ENCODE measurements around the gene SLC10A4.

SLC10A4 gene

GRCh38 chr4:48490012-48490679 lies 7.0 kb downstream of the SLC10A4 start, which contains the start of gene ZAR1:
Gene ZAR1 (plus strand): TSS chr4:48490252. CDS start chr4:48490292, 40 bp downstream.
- no peak for DNase-seq (ENCODE audit: low spot score)

GRCh38 chr4:48490680-48491513 lies 7.8 kb downstream of the SLC10A4 start:
- DNase-seq (ENCODE audit: low spot score), result no peak

GRCh38 chr4:48491514-48492176 lies 8.5 kb downstream of the SLC10A4 start:
- no peak for DNase-seq (ENCODE audit: low spot score)

GRCh38 chr4:48493452-48494100 lies 10.4 kb downstream of the SLC10A4 start:
- DNase-seq (ENCODE audit: low spot score), result no peak

GRCh38 chr4:48495941-48496340 lies 12.8 kb downstream of the SLC10A4 start:
- DNase-seq (ENCODE audit: low spot score), result no peak

- DNase-seq (ENCODE audit: low spot score), result no peak
Measured at GRCh38 chr4:48498895-48499294, 15.8 kb downstream of the SLC10A4 start.

- DNase-seq (ENCODE audit: low spot score), result no peak
Measured at GRCh38 chr4:48499551-48500066, 16.5 kb downstream of the SLC10A4 start.

- DNase-seq (ENCODE audit: low spot score), result no peak
Measured at GRCh38 chr4:48503233-48504025, 20.3 kb downstream of the SLC10A4 start.

GRCh38 chr4:48504026-48504330 lies 20.8 kb downstream of the SLC10A4 start:
- no peak for DNase-seq (ENCODE audit: low spot score)

- DNase-seq (ENCODE audit: low spot score), result no peak
Measured at GRCh38 chr4:48504352-48504751, 21.2 kb downstream of the SLC10A4 start.

GRCh38 chr4:48506716-48507115 lies 23.6 kb downstream of the SLC10A4 start:
- DNase-seq (ENCODE audit: low spot score), result no peak

- no peak for DNase-seq (ENCODE audit: low spot score)
Measured at GRCh38 chr4:48509543-48509942, 26.4 kb downstream of the SLC10A4 start.

- DNase-seq (ENCODE audit: low spot score), result no peak
Measured at GRCh38 chr4:48518143-48518542, 35.0 kb downstream of the SLC10A4 start.

GRCh38 chr4:48526406-48526805 lies 43.3 kb downstream of the SLC10A4 start:
- no peak for DNase-seq (ENCODE audit: low spot score)

GRCh38 chr4:48538358-48538757 lies 55.2 kb downstream of the SLC10A4 start:
- DNase-seq (ENCODE audit: low spot score), result no peak

Data from CD4-positive, alpha-beta T cell treated with Interleukin-6 at 100 ng/mL for 8 hours (primary cell).